Measurements from ENCODE around the gene LRRC37B. TPM values are rescaled to one million over a fixed set of nuclear protein-coding genes. Genes with fewer than 3 reads are reported as not detected.
A peak's percentile ranks its signal among the peaks of the same experiment; 100 is the strongest.
"Not testable (repeated sequence)": the region's sequence is repeated elsewhere in the genome, so short reads cannot be mapped to it uniquely, and the experiment has no call there.

LRRC37B gene
- polyA plus RNA-seq (2011; rRNA removed) = 11.0 and 13.1 TPM in 2 replicates
- polyA minus RNA-seq (2011; rRNA and poly(A)+ RNA removed) = 17.0 and 19.2 TPM in 2 replicates

DNA sequence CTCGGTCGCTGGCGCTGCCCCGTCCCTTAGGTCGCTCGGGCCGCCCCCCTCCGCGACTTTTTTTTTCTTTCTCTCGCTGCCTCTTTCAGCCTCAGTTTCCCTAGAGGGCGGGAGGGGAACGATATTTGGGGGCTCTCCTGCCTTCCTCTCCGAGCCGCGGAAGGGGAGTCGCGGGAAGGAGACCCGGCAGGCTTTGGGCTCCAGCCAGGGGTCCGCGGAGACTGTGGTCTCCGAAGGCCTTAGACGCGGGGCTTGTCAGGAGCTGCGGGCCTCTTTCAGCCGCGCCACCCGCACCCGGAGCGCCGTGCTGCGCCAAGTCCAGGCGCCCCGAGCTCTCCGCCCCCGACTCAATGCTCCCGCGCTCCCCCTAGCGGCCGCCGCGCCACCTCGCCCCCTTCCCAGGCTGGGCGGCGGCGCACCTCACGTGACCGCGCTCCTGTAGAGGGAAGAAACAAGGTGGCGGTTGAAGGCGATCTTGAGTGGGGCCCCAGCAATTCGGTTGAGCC lies at the start of gene LRRC37B:
LRRC37B (plus strand) TSS at position 427 of the 506 bp plus-strand sequence. CDS start 14,010 bp downstream, outside the sequence.
- POLR2A ChIA-PET = interaction anchor here (0.6 to 1.1 kb wide), 2 partner anchors 110 to 135 kb away, joined by 4 to 9 read pairs; partner anchors contain the start of gene RHOT1

GRCh38 chr17:31964131-31964530 lies 43.1 kb upstream of the LRRC37B start:
- H3K27me3 ChIP-seq (ENCODE audit: control insufficient read depth, insufficient read depth, low read length); DNase-seq (ENCODE audit: low read depth, low spot score); CTCF ChIA-PET; H3K9me3 ChIP-seq (ENCODE audit: control insufficient read depth, insufficient read depth, low read length); H3K4me3 ChIP-seq (ENCODE audit: low read depth, low read length); H3K27ac ChIP-seq (ENCODE audit: low read depth, low read length): not testable (repeated sequence)
- POLR2A ChIA-PET = interaction anchor here (0.7 kb wide), 1 partner anchor 198 kb away, joined by 3 read pairs; no protein-coding TSS in a partner anchor

More for the DNA sequence above, at the start of gene LRRC37B:
- Histone ChIP-seq H3K27ac (ENCODE audit: low read depth, low read length) (no peak within 1 kb of the TSS), H3K4me3 (ENCODE audit: low read depth, low read length) (peak within 1 kb of the TSS; percentile 99), H3K27me3 (ENCODE audit: control insufficient read depth, insufficient read depth, low read length) (no peaks in the 10 kb centered on the region), H3K9me3 (ENCODE audit: control insufficient read depth, insufficient read depth, low read length) (no peaks in the 10 kb centered on the region)
- DNase-seq (ENCODE audit: low read depth, low spot score) = peak; percentile 27
- CTCF ChIA-PET = interaction anchor here (0.6 to 2.8 kb wide), 17 partner anchors 9 to 1372 kb away, joined by 3 to 15 read pairs (median 4); no protein-coding TSS in a partner anchor
- peak; percentile 73 for TF ChIP-seq CTCF (IDR thresholded peaks at IDR 0.05; ENCODE audit: low read depth, low read length)

DNA sequence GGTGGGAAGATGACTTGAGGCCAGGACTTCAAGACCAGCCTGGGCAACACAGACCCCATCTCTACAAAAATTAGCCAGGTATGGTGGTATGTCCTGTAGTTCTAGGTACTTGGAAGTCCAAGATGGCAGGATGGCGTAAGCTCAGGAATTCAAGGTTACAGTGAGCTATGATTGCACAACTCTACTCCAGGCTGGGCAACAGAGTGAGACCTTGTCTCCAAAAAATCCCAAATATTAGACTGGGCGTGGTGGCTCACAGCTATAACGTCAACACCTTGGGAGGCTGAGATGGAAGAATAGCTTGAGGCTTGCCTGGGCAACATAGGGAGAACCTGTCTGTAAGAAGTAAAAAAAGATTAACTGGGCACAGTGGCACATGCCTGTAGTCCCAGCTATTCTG lies 39.5 kb upstream of the LRRC37B start:
- H3K27ac ChIP-seq (ENCODE audit: low read depth, low read length) = no peak overlapping the region
- DNase-seq (ENCODE audit: low read depth, low spot score) = no peak
- ChIA-PET POLR2A (no interaction called here), CTCF (no interaction called here)
- H3K9me3 ChIP-seq (ENCODE audit: control insufficient read depth, insufficient read depth, low read length) = no peaks in the 10 kb centered on the region
- H3K27me3 ChIP-seq (ENCODE audit: control insufficient read depth, insufficient read depth, low read length) = no peaks in the 10 kb centered on the region
- no peak for TF ChIP-seq CTCF (IDR thresholded peaks at IDR 0.05; ENCODE audit: low read depth, low read length)
- H3K4me3 ChIP-seq (ENCODE audit: low read depth, low read length) = no peak overlapping the region

GRCh38 chr17:31970416-31970815 lies 36.8 kb upstream of the LRRC37B start:
- POLR2A ChIA-PET; DNase-seq (ENCODE audit: low read depth, low spot score); H3K27ac ChIP-seq (ENCODE audit: low read depth, low read length); H3K9me3 ChIP-seq (ENCODE audit: control insufficient read depth, insufficient read depth, low read length); H3K4me3 ChIP-seq (ENCODE audit: low read depth, low read length); H3K27me3 ChIP-seq (ENCODE audit: control insufficient read depth, insufficient read depth, low read length): not testable (repeated sequence)
- CTCF ChIA-PET = interaction anchor here (0.6 kb wide), 1 partner anchor 37 kb away, joined by 3 read pairs; the partner anchor contains the start of gene LRRC37B

DNA sequence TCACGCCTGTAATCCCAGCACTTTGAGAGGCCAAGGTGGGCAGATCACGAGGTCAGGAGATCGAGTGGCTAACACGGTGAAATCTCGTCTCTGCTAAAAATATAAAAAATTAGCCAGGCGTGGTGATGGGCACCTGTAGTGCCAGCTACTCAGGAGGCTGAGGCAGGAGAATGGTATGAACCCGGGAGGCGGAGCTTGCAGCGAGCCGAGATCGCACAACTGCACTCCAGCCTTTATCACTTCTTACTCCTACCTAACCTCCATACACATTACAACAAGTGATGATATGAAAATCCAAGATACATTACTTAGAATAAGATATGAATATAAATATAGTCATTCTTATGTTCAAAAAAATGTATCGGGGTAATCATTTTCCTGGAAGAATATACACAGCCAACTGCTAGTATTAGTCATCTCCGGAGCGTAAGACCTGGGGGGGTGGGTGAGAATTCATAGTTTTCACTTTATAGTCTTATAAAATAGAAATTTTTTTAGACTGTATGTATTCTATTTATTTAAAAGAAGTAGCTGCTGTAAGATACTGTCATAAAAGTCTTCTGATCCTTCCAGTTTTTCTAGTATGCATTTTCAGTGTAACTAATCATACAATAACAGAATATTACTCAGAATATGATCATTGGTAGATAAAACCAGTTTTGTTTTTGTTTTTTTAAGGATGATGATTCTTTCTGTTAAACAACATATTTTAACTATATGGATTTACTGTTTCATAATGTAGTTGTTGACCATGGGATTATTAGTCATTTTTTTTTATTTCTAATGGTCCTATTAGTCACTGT lies 32.7 kb upstream of the LRRC37B start:
- POLR2A ChIA-PET = interaction anchor here (0.5 kb wide), 1 partner anchor 410 kb away, joined by 4 read pairs; no protein-coding TSS in a partner anchor
- CTCF ChIA-PET = interaction anchor here (0.6 kb wide), 1 partner anchor 165 kb away, joined by 3 read pairs; no protein-coding TSS in a partner anchor

DNA sequence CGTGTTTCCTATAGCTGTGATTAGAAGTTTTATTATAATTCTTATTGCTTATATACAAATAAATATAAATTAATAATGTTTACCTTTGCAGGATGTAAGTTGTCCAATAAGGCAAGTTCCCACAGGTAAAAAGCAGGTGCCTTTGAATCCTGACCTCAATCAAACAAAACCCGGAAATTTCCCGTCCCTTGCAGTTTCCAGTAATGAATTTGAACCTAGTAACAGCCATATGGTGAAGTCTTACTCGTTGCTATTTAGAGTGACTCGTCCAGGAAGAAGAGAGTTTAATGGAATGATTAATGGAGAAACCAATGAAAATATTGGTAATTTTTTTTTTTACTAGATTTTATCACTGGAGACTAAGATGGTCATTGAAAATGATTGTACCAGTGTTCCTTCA lies 31.8 kb upstream of the LRRC37B start:
- CTCF ChIA-PET; POLR2A ChIA-PET; H3K27me3 ChIP-seq (ENCODE audit: control insufficient read depth, insufficient read depth, low read length); DNase-seq (ENCODE audit: low read depth, low spot score); H3K9me3 ChIP-seq (ENCODE audit: control insufficient read depth, insufficient read depth, low read length); H3K4me3 ChIP-seq (ENCODE audit: low read depth, low read length); H3K27ac ChIP-seq (ENCODE audit: low read depth, low read length): not testable (repeated sequence)

More for the DNA sequence above, 32.7 kb upstream of the LRRC37B start:
- H3K4me3 ChIP-seq (ENCODE audit: low read depth, low read length); H3K27ac ChIP-seq (ENCODE audit: low read depth, low read length); DNase-seq (ENCODE audit: low read depth, low spot score); H3K27me3 ChIP-seq (ENCODE audit: control insufficient read depth, insufficient read depth, low read length); H3K9me3 ChIP-seq (ENCODE audit: control insufficient read depth, insufficient read depth, low read length): not testable (repeated sequence)

- H3K9me3 ChIP-seq (ENCODE audit: control insufficient read depth, insufficient read depth, low read length); H3K27ac ChIP-seq (ENCODE audit: low read depth, low read length); DNase-seq (ENCODE audit: low read depth, low spot score); POLR2A ChIA-PET; H3K4me3 ChIP-seq (ENCODE audit: low read depth, low read length); CTCF ChIA-PET; H3K27me3 ChIP-seq (ENCODE audit: control insufficient read depth, insufficient read depth, low read length): not testable (repeated sequence)
These were observed 15.4 kb upstream of the LRRC37B start for GRCh38 chr17:31991821-31992220.

Data from AG04450 (cell line).